ENCODE results near the gene ZNF497.
"Not testable (repeated sequence)": the region's sequence is repeated elsewhere in the genome, so short reads cannot be mapped to it uniquely, and the experiment has no call there.

The ZNF497 gene

DNA sequence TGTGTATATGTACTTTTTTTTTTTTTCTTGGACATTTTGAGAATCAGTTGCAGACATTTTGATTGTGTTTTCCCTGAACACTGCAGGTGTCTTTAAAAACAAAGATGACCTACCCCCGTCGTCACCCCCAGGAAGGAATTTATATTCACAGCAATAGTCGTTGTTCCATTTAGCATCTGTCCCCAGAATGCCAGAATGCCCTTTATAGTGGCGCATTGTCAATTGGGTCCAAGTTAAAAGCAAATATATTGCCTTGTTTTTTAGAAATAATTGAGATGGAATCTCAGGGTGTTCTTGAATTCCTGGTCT lies 31.1 kb upstream of the ZNF497 start:
- DNase-seq: no peak

DNA sequence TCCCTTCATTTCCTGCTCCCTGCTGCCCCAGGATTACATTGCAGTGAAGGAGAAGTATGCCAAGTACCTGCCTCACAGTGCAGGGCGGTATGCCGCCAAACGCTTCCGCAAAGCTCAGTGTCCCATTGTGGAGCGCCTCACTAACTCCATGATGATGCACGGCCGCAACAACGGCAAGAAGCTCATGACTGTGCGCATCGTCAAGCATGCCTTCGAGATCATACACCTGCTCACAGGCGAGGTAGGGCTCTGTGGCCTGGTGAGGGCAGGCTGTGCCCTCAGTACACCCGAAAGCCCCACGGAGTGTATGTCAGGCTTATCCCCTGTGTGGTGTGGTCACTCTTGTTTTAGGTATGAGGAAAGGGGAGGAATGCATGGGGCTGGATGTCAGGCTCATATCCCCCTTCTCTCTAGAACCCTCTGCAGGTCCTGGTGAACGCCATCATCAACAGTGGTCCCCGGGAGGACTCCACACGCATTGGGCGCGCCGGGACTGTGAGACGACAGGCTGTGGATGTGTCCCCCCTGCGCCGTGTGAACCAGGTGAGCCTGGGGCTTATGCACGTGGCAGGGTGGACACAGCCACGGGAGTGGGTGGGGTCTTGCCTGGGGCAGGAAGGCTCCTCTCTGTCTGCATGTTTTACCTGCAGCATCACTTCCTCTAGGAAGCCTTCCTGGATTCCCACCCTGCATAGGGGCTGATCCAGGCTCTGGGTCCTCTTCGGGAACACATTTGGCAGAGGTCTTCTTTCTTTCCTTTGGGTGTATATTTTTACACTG lies 30.6 kb upstream of the ZNF497 start:
- no peak for DNase-seq

DNA sequence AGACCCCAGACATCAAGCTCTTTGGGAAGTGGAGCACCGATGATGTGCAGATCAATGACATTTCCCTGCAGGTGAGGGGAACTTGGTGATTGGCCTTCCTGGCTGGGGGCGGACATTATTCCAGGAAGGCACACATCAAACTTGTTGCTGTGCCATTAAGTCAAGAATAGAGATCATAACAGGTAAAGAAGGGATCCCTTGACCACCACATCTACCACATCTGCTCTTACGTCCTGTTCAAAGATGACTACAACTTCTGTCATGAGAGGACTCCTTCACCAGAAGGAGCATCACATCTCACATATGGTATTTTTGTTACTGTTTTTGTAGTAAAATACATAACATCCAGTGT lies 25.6 kb upstream of the ZNF497 start:
- DNase-seq: no peak

- no peak for DNase-seq
Observed at GRCh38 chr19:58387338-58388174, 25.0 kb upstream of the ZNF497 start.

DNA sequence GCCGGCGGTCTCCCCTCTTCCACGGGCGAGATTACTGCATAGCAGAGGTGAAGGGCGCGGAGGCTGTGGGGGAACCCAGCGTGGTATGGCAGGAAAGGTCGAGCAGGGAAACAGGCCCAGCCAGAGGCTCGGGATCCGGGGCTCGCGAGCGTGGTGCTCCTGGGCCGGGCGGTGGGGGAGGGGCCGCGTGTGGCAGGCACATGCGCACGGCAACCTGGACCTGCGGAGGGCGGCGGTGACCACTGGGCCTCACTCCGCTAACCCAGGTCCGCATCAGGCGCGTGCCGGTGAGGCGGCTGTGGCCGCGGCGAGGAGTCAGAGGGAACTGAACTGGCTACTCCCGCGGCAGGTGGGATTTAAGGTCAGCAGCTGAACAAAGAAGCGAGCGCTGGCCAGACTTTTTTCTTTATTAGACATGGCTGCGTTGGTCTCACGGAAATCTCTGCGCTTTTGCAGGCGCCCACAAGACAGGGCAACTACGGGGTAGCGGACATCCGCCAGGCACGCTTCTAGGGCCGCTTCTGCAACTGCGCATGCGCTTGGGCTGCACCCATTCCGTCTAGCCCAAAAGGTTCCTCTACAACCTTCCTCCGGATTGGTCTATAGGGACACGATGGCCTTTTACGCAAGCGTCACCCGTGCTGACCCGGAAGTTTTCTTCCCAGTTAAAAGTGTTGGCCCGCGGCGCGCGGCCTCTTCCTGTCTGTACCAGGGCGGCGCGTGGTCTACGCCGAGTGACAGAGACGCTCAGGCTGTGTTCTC lies 24.2 kb upstream of the ZNF497 start, which contains the start of gene RPS5:
Gene RPS5 (plus strand): TSS at position 694 of the 762 bp plus-strand sequence. CDS start 869 bp downstream, outside the sequence.
- peak; percentile 95 for DNase-seq

GRCh38 chr19:58385891-58386575 lies 23.5 kb upstream of the ZNF497 start:
- no peak for DNase-seq

DNA sequence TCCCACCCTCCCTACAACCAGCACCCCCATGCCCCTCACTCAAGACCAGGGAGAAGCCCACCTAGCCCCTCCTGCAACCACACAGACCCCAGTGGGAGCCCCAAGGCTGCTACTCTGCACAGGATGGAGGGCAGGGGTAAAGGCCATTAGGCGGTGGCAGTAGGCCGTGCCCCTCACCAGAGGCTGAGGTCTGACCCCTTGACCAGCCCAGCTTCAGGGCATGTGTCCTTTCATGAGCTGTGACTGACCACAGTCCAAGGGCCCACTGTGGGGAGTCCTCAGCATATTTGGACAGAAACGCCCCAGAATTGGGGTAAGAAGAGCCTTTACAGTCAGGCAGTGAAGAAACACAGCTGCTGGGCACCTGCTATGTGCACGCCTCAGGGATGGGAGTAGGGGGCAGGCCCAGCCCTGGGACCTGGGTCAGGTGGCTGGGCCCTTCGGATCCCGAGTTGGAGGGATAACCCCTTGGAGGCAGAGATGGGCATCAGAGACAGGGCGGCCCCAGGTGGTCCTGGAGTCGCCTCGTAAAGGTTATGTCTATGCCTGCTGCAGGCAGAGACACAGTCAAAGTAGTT lies 22.9 kb upstream of the ZNF497 start:
- DNase-seq: no peak

GRCh38 chr19:58382997-58383603 lies 20.5 kb upstream of the ZNF497 start:
- no peak for DNase-seq

DNA sequence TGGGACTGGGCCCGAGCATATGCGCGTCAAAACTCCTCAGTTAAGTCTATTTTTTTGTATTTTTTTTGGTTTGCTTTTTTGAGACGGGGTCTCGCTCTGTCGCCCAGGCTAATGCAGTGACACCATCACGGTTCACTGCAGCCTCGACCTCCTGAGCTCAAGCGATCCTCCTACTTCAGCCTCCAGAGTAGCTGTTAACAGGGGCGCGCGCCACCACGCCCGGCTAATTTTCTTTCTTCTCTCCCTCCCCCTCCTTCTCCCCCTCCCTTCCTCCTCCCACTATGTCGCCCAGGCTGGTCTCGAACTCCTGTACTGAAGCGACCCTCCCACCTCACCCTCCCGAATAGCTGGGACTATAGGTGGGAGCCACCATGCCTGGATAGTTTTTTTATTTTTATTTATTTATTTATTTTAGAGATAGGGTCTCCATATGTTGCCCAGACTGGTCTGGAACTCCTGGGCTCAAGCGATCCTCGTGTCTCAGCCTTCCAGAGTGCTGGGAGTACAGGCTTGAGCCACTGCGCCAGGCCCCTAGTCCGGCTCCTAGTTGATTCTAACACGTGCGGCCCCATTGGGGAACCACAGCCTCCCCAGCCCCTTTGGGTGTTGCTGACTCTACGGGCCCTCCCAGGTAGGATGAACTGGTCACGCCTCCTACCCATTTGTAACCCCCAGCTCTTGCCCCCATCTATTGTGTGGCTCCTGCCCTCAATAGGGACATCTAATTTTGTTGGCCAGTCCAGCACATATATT lies 19.1 kb upstream of the ZNF497 start:
- no peak for DNase-seq

GRCh38 chr19:58380662-58381459 lies 18.3 kb upstream of the ZNF497 start, which contains the start of gene ZNF837:
Gene ZNF837, minus strand, starts transcription at chr19:58381030. Its CDS starts 11,698 bp downstream, at chr19:58369332.
- peak; percentile 98 for DNase-seq

GRCh38 chr19:58380037-58380661 lies 17.6 kb upstream of the ZNF497 start:
- DNase-seq: no peak

- no peak for DNase-seq
Observed at GRCh38 chr19:58379246-58379645, 16.7 kb upstream of the ZNF497 start.

GRCh38 chr19:58376724-58377123 lies 14.2 kb upstream of the ZNF497 start:
- not testable (repeated sequence) for DNase-seq

GRCh38 chr19:58374200-58374599 lies 11.6 kb upstream of the ZNF497 start:
- DNase-seq: no peak

GRCh38 chr19:58372311-58373133 lies 10.0 kb upstream of the ZNF497 start:
- DNase-seq: no peak

GRCh38 chr19:58368561-58369360 lies 6.2 kb upstream of the ZNF497 start:
- DNase-seq: no peak

- no peak for DNase-seq
Observed at GRCh38 chr19:58367698-58368454, 5.3 kb upstream of the ZNF497 start.

Data from NCI-H1092 (cell line).